IPS DF 6.9 (cell line): ENCODE results near the gene ARHGAP21.
"Not testable (repeated sequence)": the region's sequence is repeated elsewhere in the genome, so short reads cannot be mapped to it uniquely, and the experiment has no call there.

Experiments used
- DNase-seq: peaks from one replicate; pipeline ENCODE4 v3.0.0-alpha.2; 2013; ENCODE audit warnings: low read depth, low spot score
- H3K27ac ChIP-seq: one replicate; pipeline ENCODE4 v1.5.1; 2013; ENCODE audit warnings: low read length, control low read depth
- H3K27me3 ChIP-seq: 2 replicates; pipeline ENCODE4 v1.6.1; 2013; ENCODE audit warnings: mild to moderate bottlenecking, low read length; ENCODE audit not compliant: control insufficient read depth, insufficient read depth
- H3K36me3 ChIP-seq: 2 replicates; pipeline ENCODE4 v1.6.1; 2013; ENCODE audit warnings: low read length; ENCODE audit not compliant: control insufficient read depth, insufficient read depth
- H3K4me1 ChIP-seq: 2 replicates; pipeline ENCODE4 v1.6.1; 2013; ENCODE audit warnings: low read length; ENCODE audit not compliant: control insufficient read depth, insufficient read depth
- H3K4me3 ChIP-seq: 2 replicates; pipeline ENCODE4 v1.5.1; 2013; ENCODE audit warnings: mild to moderate bottlenecking, low read length
- H3K9me3 ChIP-seq: 2 replicates; pipeline ENCODE4 v1.6.1; 2013; ENCODE audit warnings: low read length, inconsistent platforms; ENCODE audit not compliant: control insufficient read depth, insufficient read depth
- WGBS: extraction: QIAGEN DNeasy Blood & Tissue Kit; methylation state at CpG from one replicate; pipeline ENCODE4 v1.1.7; 2013; ENCODE audit warnings: mixed read lengths, missing lambda C conversion rate; ENCODE audit not compliant: insufficient read length, insufficient coverage; 5-methylcytosine and 5-hydroxymethylcytosine counted together

The ARHGAP21 gene

DNA sequence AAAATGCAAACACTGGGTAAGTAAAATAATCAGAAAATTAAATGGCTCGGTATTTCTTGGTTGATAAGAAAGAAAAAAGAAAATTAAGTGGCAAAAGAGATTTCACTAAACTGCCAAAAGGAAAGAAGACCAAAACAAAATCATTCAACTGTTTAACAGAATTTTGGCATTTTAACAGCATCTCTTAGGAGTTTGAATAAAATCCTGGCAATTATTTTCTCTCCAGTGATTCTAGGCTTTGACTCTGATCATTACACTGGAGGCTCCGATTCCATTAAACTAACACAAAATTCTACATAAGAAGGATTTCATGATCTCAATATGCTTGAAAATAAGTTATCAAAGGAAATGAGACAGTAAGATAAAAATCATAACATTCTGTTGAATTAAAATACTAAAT, 62.3 kb downstream of the ARHGAP21 start:
- H3K27me3 ChIP-seq, result no peaks in the 10 kb centered on the region
- H3K4me3 ChIP-seq, result no peak overlapping the region
- WGBS, result no CpG with 5 or more reads among the region's 2 CpGs
- H3K27ac ChIP-seq, result no peak overlapping the region
- DNase-seq, result no peak
- no peaks in the 10 kb centered on the region for H3K9me3 ChIP-seq
- no peaks in the 10 kb centered on the region for H3K36me3 ChIP-seq
- H3K4me1 ChIP-seq, result no peaks in the 10 kb centered on the region

- not testable (repeated sequence) for H3K36me3 ChIP-seq, H3K27me3 ChIP-seq, H3K9me3 ChIP-seq, H3K27ac ChIP-seq, H3K4me3 ChIP-seq, DNase-seq, H3K4me1 ChIP-seq
- WGBS, result no CpG with 5 or more reads among the region's 4 CpGs
These were observed 65.4 kb downstream of the ARHGAP21 start for GRCh38 chr10:24658319-24658718.

DNA sequence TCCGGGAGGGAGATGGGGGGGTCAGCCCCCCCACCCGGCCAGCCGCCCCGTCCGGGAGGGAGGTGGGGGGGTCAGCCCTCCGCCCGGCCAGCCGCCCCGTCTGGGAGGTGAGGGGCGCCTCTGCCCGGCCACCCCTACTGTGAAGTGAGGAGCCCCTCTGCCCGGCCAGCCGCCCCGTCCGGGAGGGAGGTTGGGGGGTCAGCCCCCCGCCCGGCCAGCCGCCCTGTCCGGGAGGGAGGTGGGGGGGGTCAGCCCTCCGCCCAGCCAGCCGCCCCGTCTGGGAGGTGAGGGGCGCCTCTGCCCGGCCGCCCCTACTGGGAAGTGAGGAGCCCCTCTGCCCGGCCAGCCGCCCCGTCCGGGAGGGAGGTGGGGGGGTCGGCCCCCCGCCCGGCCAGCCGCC, 67.4 kb downstream of the ARHGAP21 start:
- DNase-seq, H3K4me3 ChIP-seq, H3K36me3 ChIP-seq, H3K4me1 ChIP-seq, H3K27me3 ChIP-seq, H3K9me3 ChIP-seq, H3K27ac ChIP-seq: not testable (repeated sequence)
- WGBS, result no CpG with 5 or more reads among the region's 33 CpGs

DNA sequence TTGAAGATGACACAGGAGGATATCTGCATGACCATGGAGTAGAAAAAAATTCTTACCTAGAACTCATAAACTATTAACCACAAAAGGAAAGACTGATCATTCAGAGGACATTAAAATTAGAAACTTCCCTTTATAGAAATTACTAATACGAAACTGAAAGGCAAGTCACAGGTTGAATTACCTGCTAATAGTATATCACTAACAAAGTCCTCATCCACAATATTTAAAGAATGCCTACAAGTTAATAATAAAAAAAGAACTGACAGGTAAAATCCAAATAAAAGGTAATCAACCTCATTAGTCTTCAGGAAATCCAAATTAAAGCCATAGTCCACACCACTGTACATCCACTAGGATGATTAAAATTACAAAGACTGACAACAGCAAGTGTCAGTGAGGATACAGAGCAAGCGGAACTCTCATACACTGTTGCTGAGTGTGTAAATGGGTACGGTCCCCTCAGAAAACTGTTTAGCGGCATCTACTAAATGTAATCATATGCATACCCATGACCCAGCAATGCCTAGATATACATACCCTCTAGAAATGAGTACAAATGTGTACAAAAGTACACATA, 71.2 kb downstream of the ARHGAP21 start:
- Histone ChIP-seq H3K36me3 (no peaks in the 10 kb centered on the region), H3K27ac (no peak overlapping the region), H3K9me3 (no peaks in the 10 kb centered on the region), H3K4me1 (no peaks in the 10 kb centered on the region), H3K27me3 (no peaks in the 10 kb centered on the region), H3K4me3 (no peak overlapping the region)
- no peak for DNase-seq
- WGBS, result no CpG with 5 or more reads among the region's 4 CpGs

- Histone ChIP-seq H3K9me3 (no peaks in the 10 kb centered on the region), H3K36me3 (no peaks in the 10 kb centered on the region), H3K27me3 (no peaks in the 10 kb centered on the region), H3K4me3 (no peak overlapping the region), H3K4me1 (no peaks in the 10 kb centered on the region), H3K27ac (no peak overlapping the region)
- no CpG with 5 or more reads among the region's 2 CpGs for WGBS
- no peak for DNase-seq
These were observed 71.8 kb downstream of the ARHGAP21 start for GRCh38 chr10:24651923-24652322.

GRCh38 chr10:24650669-24651391, 72.9 kb downstream of the ARHGAP21 start:
- H3K36me3 ChIP-seq, result no peaks in the 10 kb centered on the region
- no CpG with 5 or more reads among the region's 4 CpGs for WGBS
- H3K4me1 ChIP-seq, result no peaks in the 10 kb centered on the region
- no peak overlapping the region for H3K27ac ChIP-seq
- no peak overlapping the region for H3K4me3 ChIP-seq
- DNase-seq, result no peak
- no peaks in the 10 kb centered on the region for H3K27me3 ChIP-seq
- no peaks in the 10 kb centered on the region for H3K9me3 ChIP-seq

DNA sequence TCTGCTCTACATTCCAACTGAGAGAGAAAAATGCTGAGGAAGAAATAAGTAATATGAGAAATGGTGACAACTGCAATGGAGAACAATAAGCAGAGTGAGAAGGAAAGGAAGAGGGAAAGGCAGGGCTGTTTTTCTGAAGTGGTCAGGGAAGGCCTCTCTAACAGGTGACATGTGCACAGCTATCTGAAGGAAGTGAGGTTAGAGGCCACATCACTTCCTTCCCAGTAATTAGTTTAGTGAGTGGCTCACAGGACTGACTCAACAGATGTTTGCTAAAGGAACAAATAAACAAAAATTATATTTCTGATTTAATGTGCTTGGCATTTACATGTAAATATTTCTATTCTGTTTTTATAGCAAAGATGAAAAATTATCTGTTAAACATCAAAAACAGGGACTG, 77.9 kb downstream of the ARHGAP21 start:
- Histone ChIP-seq H3K27ac (no peak overlapping the region), H3K27me3 (no peaks in the 10 kb centered on the region), H3K4me3 (no peak overlapping the region), H3K36me3 (no peaks in the 10 kb centered on the region), H3K9me3 (no peaks in the 10 kb centered on the region), H3K4me1 (peaks cover 1% of the 10 kb centered on the region; the same call in 1 of the 2 replicates)
- DNase-seq, result no peak

- Histone ChIP-seq H3K4me3 (no peak overlapping the region), H3K9me3 (no peaks in the 10 kb centered on the region), H3K27ac (no peak overlapping the region), H3K4me1 (peaks cover 1% of the 10 kb centered on the region; the same call in 1 of the 2 replicates), H3K36me3 (no peaks in the 10 kb centered on the region), H3K27me3 (no peaks in the 10 kb centered on the region)
- no peak for DNase-seq
These were observed 78.7 kb downstream of the ARHGAP21 start for GRCh38 chr10:24645022-24645421.

DNA sequence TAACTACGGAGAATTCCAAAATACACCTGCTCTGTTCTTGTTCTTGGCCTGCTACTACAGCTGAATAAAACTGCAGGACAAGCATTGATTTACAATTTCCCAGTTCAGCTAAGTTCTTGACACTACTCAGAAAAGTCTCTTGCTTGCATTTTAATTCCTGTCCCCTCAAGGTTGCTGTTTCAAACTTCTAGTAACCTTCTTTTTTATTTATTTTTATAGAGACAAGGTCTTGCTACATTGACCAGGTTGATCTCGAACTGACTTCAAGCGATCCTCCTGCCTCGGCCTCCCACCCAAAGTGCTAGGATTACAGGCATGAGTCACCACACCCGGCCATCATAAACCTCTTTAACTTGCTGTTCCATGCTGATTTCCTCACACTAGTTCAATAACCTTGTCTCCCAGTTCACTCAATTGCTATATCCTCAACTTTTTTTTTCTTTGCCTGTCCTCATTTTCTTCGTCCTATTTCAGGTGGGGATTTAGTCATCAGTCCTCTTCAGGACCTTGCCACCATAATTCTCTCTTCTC, 79.9 kb downstream of the ARHGAP21 start:
- H3K4me3 ChIP-seq, result no peak overlapping the region
- no peaks in the 10 kb centered on the region for H3K36me3 ChIP-seq
- H3K4me1 ChIP-seq, result peaks cover 1% of the 10 kb centered on the region; the same call in 1 of the 2 replicates
- no CpG with 5 or more reads among the region's 6 CpGs for WGBS
- no peaks in the 10 kb centered on the region for H3K9me3 ChIP-seq
- H3K27me3 ChIP-seq, result no peaks in the 10 kb centered on the region
- no peak for DNase-seq
- H3K27ac ChIP-seq, result no peak overlapping the region

DNA sequence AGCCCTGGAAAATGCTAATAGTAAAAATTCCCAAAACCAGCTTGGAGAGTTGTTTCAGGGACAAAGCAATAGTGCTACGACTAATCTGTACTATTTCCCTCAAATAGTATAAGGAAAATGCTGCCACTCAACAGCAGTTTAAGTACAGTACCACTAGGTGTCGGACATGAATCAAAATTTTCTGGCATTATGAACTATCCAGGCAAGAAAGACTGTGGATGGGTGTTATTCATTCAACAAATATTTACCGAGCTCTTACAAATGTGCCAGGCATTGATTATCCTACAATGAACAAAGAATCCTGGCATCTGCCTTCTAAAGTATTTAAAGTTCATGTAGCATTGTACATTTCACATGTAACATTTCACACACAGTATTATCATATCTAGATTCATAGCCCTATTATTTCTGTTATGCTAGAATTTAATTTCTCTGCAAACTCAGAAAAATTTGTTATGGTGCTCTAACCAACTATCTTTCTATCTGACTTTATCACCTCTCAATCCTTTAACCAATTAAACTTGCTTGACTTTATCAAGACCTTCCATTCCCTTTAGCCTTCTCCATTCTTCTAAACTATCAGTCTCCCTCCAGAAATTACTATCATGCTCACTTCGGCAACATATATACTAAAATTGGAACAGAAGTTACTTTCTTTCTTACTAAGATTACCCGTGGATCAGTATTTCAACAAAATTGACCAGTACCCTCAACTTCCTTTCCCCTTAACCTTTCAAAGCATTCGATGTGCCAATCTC, 80.6 kb downstream of the ARHGAP21 start:
- Histone ChIP-seq H3K27ac (no peak overlapping the region), H3K4me1 (peaks cover 1% of the 10 kb centered on the region; the same call in 1 of the 2 replicates), H3K36me3 (no peaks in the 10 kb centered on the region), H3K9me3 (no peaks in the 10 kb centered on the region), H3K27me3 (no peaks in the 10 kb centered on the region), H3K4me3 (no peak overlapping the region)
- DNase-seq, result peak; percentile 4
- WGBS, result no CpG with 5 or more reads among the region's 6 CpGs
